ENCODE measurements around the gene SETD7.

Gene SETD7

DNA sequence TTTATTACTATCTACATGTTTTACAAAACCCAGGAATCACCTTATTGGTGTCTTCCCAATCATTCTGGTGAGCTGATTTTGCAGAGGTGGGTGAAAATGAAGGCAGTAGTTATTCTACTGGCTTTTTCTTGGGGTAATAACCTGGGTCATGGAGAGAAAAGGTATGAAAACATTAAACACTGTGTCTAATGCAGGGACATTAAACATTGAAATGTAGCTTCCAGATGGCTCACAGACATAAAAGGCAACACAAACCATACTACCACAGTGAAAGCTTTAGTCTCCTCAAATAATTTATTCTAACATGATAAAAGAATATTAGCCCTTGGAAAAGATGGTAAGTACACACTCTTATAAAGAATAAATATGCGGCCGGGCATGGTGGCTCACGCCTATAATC lies 8.0 kb downstream of the SETD7 start:
- DNase-seq: no peak

DNA sequence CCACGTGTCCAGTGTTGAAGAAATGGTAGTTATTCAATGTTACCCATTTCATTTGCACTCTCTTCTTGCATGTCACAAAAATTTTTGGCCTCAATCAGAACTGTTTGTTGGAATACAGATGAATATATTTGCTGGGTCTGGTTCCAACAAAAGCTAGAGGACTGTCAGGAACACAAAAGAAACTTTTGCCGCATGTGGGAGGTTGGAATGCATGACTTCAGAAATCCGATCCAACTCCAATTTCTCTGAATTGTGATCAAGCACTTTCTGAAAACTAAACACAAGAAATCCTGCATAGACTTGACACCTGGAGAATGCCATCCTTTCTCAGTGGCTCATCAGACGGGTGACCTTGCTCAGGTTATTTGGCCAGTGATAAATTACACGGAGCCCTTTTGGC lies 15.4 kb downstream of the SETD7 start:
- DNase-seq: no peak

DNA sequence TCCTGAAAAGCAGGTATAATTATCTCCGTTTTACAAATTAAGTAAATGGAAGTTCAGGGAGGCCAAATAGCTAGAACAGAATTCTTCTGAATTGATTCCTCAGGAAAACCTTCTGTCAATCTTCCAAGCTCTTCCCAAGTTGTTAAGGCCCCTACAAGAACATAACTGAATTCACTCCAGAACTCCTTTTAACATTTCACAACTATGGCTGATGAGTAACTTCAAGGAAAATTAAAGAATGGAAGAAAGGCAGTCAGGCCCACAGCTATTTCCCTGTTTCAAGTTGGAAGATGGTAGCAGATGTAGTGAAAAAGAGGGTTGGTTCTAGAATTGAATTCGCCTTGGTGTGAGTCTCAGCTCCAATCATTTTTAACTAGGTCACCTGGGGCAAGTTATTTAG lies 15.9 kb downstream of the SETD7 start:
- no peak for DNase-seq

DNA sequence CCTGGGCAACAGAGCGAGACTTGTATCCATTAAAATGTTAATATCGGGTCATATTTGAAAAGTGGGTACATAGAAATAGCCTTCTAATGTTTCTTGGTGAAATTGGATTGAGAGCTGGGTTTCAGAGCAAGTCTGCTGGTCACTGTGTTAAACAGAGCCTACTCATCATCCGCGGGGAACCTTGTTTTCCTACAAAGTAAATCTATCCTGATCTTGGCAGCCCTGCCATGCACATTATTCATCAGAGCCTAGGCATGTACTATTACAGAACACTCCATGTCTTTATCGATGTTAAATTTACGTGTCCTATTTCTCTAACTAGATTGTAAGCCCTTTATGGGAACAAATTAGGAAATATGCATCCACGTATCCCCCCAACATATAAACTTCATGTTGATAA lies 18.7 kb downstream of the SETD7 start:
- no peak for DNase-seq

DNA sequence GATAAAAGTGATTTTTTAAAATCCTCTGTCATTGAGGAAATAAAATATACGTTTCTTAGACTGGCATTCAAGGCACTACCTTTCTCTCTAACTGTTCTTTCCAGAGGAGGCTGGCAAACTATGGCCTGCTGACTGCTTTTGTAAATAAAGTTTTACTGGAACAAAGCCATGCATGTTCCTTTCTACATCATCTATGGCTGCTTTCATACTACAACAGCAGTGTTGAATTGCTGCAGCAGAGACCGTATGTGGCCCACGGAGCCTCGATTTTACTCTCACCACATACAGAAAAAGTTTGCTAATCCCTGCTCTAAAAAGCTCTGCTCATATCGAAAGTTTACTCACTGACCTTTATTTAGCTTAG lies 20.2 kb downstream of the SETD7 start:
- no peak for DNase-seq

DNA sequence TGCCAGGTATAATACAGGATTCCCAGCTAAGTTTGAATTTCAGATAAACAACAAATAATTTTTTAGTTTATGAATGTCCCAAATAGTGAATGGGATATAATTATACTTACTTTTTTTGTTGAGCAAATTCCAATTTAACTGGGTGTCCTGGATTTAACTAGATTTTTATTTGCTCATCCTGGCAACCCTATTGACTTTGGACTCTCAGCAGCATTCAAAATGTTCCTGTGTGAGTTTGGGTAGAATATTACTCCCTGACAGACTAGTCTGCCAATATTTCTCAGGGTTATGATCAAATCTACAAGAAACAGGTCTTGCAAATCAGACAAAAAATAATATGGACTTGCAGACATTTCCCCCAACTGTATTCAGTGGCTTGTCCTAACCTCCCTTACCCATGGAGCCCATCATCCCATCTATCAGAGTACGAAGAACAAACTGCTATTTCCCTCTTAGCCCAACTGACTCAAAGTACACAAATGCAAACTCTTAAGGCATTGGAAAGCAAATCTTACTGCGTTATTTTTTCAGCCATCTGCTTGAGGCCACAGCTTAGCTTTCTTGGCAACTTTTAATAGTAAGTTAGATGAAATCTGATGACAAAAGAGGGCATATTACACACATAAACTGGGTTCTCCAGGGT lies 20.7 kb downstream of the SETD7 start:
- DNase-seq: no peak

DNA sequence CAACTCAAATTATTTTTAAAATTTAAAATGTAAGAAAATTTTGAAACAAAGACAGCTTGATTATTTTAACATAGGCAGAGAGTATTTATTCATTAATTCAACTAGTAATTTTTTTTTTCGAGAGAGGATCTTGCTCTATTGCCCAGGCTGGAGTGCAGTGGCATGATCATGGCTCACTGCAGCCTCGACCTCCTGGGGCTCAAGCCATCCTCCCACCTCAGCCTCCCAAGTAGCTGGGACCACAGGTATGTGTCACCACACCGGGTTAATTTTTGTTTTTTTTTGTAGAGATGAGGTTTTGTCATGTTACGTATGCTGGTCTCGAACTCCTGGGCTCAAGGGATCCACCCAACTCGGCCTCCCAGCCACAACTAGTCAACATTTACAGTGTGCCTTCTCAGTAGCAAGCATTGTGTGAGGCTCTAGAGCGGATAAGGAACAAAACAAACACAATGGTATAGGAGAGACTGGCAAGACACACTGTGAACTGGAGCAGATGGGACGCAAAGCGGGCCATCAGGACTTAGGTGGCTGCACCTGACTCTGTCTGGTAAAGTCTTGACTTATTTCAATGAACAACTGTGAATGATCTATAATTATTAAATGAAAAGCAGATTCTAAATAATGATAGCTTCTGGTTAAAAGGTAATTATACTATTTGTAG lies 21.6 kb downstream of the SETD7 start:
- no peak for DNase-seq

DNA sequence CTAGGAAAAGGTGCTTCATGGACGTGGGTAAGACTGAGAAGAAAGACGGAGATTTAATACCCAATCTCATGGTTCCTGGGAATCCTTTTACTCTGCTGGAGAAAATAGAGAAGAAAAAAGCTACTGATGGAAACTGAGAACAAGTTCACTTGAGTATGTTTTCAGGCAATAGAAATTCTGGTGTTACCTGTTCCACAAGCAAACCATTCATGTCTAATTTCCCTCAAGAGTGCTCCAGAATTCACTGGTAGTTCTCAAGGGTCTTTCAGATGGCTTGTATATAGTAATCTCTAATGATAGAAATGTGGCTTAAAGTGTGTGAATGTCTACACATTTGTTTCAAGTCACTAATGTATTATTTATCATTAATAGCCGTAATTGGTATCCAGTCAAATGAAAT lies 22.5 kb downstream of the SETD7 start:
- peak; percentile 28 for DNase-seq

DNA sequence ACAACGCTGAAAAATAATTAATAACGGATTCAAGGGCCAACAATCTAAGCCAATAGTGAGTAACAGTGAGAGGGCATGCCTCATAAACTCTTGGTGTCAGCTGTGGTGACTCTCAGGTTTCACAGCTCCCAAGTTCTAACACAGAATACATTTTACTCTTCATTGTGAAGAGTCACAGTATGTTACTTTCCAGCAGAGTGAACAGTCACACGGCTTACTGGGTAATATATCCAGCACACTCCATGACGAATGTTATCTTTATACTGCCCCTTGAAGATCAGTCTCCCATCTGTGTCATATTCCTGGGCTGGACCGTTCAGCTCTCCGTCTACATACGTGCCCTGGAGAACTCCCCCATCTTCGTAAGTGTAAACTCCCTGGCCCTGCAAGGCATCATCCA lies 23.1 kb downstream of the SETD7 start:
- DNase-seq: peak; percentile 41

DNA sequence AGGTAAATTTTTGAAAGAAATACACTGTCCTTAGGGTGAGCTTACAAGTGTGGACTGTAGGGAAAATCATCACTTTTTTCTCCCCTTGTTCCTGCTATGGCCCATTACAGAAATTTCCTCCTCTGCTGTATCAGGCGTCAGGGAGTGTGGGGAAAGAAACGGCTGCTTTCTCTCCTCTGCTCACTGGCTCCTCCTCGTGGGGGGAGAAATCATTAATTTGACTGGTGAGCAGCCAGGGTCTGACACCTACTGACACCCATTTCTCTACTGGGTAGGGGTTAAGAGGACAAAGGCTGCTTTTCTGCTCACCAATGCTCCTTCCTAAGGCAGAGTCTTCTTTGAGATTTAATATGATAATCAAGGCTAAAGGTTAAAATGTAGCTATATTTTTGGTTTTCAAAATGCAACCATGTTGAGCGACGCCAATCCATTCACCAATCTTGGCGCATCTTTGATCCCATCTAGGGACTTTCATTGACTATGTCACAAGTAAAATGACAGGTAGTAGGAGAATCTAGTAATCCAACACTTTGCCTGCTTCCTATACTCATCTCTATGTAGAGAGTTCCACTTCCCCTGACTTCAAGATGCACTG lies 25.1 kb downstream of the SETD7 start:
- DNase-seq: no peak

DNA sequence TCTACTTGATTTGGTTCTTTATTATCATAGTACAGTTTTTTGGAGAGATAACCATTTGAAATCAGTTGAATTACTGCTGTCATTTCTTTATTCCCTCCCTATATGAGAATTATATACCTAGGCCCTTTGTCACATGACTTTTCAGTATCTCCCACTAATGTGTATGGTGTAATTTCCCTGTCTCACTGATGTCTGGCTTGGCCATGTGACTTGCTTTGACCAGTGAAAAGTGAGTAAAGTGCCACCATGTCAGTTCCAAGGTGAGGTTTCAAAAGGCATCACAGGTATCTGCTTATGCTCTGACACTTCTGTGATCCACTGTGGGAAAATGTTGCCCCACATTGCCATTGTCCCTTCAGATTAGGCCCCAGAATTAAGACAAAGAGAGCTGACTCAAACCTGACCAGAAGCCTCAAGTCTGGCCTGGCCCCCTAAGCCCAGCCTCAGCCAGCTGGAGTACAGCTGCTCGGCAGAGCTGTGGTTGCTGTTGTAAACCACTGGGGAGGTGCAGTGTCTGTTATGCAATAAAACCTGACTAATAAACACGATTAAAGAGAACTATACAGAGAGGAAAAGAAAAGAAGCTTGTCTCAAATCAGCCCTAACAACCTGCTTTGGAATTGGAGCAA lies 27.5 kb downstream of the SETD7 start:
- DNase-seq: no peak

DNA sequence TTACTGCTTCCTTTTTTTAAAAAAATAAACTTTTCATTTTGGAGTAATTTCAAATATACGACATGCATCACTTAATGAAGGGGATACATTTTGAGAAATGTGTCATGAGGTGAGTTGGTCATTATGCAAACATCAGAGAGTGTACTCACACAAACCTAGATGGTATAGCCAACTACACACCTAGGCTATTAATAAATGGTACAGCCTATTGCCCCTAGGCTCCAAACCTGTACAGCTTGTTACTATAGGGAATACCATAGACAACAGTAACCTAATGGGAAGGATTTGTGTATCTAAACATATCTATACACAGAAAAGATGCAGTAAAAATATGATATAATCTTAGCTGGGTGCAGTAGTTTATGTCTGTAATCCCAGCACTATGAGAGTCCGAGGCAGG lies 29.1 kb downstream of the SETD7 start:
- DNase-seq: no peak

DNA sequence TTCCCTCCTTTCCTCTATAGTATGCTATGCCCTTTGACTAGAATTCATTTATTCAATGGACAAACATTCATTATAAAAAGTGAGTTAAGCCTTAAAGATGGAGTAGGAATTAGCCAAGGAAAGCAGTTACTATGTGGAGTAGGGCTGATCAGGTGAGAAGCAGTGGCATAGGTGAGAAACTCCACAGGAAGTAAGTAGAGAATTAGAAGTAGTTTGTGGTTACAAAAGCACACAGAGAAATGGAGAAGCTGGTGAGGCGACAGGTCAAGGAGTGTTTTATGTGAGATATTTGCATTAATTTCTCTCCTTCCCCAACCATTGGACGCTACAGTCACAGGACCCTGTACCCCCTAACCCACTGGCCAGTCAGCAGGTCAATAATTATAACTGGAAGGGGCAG lies 30.6 kb downstream of the SETD7 start:
- no peak for DNase-seq

DNA sequence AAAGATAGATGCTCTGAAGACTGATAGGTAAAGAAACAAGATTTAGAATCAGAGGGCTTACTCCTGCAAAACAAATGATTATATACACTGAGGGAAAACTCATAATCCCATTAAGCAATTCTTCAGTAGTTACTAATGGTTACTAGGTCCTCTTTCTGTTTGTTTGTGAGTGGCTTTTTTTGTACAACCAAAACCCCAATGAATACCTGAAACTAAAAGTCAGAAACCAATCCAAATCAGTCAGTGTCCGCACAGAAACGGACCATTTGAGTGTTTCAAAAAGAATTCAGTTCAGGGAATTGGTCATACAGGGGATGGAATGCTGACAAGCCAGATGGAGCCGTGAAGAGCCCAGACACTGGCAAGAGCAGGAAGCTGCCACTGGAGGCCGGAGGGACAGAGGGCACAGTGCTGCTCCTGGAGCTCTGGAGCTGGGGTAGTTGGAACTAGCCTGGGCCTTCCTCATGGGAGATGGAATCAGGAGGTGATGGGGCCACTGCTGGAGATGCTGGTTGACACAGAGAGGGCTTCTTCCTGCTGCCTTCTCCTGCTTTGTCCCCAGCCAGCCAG lies 31.9 kb downstream of the SETD7 start:
- no peak for DNase-seq

DNA sequence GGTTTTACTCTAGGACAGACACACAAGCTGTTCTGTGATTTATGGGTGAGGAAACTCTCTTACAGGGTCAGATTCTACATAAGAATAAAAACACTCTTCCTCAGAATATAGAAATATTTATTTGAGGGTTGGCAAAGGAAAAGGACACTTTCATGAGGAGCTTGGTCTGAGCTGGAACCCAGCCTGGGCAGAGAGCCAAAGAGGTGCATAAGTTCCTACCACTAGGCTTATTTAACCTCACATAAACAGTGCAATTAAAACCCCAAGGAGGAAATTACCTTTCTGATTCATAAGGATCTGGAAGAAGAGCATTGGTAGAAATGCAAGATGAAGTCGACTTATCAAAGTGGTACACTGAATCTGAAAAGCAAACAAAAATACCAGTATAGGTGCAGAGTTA lies 32.9 kb downstream of the SETD7 start:
- no peak for DNase-seq

DNA sequence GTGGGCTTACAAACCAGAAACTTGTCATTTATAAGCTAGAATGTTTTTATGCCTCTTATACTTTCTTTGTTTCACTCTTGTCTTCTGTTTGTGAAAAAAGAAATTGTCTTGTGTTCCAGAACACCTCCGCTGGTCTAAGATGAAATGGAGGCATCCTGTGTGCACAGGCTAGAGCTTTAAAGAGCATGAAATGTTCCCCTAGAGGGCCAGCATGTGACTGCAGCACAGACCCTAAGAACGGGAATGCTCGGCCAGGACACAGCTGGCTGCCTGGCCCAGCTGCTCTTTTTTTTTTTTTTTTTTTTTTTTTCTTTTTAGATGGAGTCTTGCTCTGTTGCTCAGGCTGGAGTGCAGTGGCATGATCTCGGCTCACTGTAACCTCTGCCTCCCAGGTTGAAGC lies 33.6 kb downstream of the SETD7 start:
- no peak for DNase-seq

DNA sequence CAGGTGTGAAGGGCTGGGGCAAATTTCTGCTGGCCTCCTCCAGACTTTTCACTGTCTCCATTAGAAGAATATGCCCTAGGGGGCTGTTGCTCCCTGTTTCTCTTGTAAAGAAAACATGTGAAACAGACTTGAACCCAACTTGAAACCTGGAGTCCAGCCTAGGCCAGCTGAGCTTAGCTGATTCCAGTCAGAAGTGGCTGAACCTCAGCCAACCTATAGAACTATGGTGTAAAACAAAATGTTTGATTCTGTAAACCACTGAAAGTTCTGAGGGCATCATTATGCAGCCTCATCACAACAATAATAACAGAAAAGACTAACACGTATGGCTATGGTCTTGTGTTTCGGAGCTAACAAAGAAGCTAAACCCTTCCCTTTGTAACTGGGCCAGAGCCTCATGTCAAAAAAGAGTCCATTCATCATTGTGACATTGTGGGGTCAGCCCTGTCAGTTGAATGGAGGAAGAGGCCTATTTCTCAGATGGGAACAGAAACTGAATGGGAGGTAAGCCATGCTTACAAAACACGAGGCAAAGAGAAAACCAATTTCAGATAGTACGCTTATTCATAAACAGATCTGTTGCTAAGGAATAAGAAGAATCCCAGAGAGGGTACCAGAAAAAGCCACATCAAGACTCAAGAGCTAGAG lies 34.1 kb downstream of the SETD7 start:
- DNase-seq: no peak

DNA sequence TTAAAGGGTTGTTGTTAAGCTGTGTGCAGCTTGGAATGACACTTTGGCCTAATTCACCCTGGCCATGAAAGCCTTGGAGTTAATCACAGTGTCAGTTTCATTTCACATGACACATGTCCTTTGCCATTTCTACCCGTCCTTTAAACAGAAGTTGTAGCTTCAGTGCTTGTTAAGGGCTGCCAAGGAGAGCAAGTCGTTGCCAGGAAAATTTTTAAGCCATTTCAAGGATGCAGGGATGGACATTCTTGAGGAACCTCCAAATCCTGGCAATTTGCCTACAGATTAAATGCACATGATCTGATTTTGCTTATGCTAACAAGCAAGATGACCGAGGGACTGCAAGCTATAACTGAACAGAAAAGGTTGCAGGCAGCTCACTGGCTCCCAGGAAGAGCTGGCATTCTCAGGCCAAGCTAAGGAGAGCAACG lies 40.5 kb downstream of the SETD7 start:
- no peak for DNase-seq

DNA sequence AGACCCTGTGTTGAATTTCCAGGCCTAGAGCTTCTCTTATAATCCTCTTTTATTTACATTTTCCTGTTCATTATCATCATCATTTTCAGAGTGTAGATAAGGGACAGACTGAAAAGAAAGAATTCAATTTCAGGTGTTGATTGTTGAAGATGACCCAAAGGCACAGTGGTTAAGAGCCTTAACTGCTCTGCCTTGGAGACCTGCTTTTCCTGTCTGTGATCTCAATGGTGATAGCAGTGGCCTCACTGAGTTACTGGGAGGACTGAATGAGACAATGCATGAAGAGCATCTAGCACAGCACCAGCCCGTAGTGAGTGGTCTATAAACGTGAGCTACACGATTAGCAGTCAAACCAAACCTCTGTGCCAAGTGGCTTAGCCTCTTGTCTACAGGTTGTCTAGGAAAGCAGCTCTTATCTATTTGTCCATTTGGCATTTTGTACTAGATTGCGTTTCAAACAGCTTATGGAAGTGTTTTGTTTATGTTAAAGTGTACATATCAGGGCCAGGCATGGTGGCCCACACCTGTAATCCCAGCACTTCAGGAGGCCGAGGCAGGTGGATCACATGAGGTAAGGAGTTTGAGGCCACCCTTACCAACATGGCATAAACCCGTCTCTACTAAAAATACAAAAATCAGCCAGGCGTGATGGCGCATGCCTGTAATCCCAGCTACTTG lies 41.5 kb downstream of the SETD7 start:
- DNase-seq: peak; percentile 65

DNA sequence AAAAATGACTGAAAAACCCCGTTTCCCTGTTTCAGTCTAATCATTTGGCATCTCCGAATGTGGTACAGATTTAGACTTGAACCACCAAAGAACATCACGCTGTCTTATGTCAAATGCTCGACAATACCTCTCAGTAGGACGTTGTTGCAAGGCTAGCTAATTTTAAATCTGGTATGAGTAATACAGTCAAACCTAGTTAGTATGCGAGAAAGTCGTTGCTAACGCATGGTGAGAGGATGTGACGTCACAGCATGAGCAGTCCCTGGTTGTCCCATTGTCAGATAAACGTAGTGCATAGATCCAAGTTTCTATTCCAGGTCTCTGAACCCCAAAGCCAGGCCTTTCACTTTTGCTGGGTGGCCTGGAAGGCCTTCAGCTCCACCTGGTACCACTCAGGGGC lies 44.7 kb downstream of the SETD7 start:
- DNase-seq: no peak

DNA sequence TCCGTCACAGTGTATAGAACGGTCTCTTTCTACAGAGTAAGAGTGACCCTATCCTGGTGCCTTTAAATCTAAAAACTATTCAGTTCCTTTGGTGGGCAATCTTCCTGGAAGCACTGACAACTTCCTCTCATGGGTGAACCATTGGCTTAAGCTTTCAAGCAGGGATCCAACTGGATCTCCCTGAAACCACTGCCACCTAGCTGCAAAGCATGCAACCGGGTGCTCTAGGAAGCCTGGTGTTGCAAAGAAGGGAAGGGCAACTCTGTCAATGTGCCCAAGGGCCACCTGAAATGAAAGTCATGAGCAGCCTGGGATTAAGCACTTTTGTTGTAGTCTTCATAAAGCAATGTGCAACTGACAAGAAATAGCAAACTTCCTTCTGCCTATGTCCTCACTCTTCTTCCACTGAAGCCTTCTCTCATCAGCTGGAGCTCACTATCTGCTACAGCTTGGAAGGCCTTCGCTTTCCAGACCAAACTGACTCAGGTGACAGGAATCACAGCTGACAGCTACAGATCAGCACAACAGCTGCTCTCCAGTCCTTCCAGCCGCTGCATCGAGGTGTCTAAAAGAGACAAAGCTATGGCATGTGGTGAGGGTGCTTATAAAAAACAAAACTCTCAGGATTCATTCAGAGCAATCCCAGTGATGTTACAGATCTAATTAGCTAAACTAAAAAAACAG lies 46.1 kb downstream of the SETD7 start:
- peak; percentile 2 for DNase-seq

DNA sequence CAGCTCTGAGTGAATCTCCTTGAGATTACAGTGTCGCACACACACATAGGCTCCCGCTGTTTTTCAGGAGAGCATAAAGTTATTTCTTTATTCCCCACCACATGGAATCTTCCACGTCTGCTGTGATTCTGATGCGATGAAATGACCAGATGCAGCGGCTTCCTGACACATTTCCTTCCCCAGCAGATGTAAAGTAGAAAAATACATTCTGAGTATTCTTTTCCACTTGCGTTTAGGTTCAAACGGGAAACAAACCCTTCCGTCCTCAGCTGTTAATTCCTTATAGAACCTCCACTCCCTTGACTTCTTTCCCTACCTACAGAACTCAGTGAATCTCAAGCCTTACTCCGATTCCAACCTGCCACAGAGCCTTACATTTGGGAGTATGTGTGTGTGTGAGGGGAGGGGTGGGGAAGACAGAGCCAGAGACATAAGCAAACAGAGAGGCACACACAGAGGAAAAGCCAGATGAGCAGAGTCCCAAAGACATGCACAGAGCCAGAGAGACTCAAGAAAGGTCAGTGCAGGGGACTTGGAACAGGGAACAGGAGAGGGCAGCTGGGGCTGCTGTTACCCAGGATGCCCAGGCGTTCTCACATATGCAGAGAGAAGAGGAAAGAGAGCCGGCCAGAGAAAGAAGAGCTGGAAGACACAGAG lies 47.3 kb downstream of the SETD7 start:
- no peak for DNase-seq

Measured in NCI-H510A treated with DMSO at 0.1 percent for 48 hours (cell line).